Stimulated activated CD8-positive, alpha-beta memory T cell treated with anti-CD3 and anti-CD28 coated beads, Interleukin-4, amount 100 ng/mL, for 4 hours (primary cell): ENCODE data around the gene CLASRP.

Source experiments
- DNase-seq, 2 donors: peaks; one replicate each; pipeline ENCODE4 v3.0.0-alpha.2; 2020; ENCODE audit warnings: low read depth in 2 of 2, low spot score in 1 of 2

The CLASRP gene

DNA sequence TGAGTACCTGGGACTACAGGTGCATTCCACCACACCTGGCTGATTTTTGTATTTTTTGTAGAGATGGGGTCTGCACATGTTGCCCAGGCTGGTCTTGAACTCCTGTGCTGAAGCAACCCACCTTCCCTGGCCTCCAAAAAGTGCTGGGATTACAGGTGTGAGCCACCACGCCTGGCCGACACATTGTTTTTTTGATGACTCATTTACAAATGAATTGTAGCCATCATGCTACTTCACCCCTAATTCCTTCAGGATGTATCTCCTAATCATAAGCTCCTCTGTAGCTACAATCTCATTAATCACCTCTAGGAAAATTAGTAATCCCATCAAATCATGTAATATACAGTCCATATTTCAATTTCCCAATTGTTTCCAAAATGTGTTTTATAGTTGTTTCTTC, 19.7 kb upstream of the CLASRP start:
- no peak for DNase-seq

DNA sequence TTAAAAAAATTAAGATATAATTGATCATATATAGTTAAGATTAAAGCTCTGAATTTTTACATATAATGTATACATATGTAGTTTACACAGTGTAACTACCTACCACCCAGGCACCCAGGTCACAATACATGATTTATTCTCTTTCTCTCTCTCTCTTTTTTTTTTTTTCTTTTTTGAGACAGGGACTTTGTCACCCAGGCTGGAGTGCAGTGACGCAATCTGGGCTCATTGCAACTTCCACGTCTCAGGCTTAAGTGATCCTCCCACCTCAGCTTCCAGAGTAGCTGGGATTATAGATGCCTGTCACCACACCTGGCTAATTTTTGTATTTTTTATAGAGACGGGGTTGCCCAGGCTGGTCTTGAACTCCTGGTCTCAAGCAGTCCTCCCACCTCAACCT, 18.8 kb upstream of the CLASRP start:
- no peak for DNase-seq

DNA sequence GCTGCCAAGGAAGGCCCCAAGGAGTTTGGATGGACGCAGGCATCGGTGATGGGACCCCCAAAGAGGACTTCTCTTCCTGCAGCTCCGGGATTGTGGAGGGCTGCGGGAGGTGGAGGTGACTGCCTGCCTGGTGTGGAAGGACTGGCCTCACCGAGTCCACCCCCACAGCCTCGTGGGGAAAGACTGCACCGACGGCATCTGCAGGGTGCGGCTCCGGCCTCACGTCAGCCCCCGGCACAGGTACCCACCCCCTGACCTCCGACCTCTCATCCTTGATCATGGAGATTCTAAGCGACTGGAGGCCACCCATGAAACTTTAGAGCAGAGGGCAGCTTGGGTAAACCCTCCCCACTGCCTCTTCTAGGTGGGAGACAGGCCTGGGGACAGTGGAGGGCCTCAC, 16.9 kb upstream of the CLASRP start:
- no peak for DNase-seq

DNA sequence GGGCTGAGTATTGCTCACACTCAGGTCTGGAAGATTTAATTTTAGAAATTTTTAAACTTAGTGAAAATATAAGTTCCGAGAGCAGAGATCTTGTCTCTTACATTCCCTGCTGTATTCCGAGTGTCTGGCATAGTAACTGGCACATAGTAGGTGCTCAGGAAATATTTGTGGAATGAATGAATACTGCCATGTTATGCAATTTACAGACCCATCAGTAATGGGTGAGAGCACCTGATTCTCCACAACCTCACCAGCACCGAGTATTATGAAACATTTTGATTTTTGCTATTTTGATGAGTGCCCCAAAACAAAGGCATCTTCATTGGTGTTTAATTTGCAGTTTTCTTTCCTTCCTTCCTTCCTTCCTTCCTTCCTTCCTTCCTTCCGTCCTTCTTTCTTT, 15.8 kb upstream of the CLASRP start:
- no peak for DNase-seq

DNA sequence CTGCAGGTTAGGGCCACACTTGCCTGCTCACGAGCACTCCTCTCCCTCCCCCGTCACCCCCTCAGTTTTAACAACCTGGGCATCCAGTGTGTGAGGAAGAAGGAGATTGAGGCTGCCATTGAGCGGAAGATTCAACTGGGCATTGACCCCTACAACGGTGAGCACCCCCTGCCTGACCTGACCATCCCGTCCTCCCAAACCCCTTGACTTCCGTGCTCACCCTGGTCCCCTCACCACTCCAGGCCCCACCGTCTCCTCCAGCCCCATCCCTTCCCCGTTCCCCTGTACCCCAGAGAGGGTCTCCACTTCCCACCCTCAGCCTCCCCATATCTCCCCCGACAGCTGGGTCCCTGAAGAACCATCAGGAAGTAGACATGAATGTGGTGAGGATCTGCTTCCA, 13.6 kb upstream of the CLASRP start:
- DNase-seq = no peak

DNA sequence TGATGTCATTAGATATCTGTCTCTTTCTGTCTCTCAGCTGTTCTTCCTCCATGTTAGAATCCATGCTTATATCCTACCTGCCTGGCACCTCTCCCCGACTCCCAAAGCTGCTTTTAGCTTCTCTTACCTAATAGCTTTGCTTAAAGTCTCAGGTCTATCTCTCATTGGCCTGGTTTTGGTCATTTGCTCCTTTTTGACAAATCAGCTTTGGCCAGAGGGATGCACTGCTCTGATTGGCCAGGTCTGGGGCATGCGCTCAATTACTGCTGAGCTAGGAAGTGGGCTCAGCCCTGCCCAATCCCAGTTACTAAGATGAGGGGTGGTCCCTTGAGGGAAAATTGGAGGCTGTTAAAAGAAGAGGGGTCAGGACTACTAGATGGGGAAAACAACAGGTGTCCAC, 11.5 kb upstream of the CLASRP start:
- DNase-seq = no peak

DNA sequence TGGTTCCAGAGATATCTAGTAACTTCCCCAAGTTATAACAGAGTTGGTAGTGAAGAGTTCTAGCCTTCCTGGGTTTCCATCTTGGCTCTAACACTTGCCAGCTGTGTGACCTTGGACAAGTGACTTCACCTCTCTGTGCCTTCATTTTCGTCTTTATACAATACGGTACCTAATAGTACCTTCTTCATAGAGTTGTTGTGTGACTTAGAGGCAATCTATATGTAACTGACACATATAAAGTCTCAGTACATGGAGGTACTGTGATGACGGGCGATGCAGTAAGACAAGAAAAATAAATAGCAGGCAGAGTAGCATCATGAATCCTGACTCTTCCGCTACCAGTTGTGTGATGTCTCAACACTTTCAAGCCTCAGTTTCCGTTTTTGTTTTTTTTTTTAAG, 8.0 kb upstream of the CLASRP start:
- no peak for DNase-seq

DNA sequence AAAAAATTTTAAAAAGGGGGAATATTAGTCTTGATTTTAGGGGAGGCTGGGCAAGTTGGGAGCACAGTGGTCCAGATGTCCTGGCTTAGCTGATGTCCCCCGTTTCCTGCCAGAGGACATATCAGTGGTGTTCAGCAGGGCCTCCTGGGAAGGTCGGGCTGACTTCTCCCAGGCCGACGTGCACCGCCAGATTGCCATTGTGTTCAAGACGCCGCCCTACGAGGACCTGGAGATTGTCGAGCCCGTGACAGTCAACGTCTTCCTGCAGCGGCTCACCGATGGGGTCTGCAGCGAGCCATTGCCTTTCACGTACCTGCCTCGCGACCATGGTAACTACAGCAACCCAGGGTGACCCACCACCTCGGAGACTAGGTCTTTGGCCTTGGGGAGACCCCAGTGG, 6.4 kb upstream of the CLASRP start:
- DNase-seq = no peak

DNA sequence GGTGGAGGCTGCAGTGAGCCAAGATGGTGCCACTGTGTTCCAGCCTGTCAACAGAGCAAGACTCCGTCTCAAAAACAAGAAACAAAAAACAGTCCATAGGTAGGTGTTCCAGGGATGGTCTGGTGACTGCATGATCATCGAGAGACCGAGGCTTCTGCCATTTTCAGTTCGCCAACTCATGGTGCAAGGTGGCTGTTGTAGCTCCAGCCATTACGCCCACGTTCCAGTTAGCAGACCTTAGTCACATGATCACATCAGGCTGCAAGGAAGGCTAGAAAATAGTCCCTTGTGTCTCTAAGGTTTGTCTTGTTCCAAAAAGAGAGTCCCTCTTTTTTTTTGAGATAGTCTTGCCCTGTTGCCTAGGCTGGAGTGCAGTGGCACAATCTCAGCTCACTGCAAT, 3.1 kb upstream of the CLASRP start:
- DNase-seq = no peak

DNA sequence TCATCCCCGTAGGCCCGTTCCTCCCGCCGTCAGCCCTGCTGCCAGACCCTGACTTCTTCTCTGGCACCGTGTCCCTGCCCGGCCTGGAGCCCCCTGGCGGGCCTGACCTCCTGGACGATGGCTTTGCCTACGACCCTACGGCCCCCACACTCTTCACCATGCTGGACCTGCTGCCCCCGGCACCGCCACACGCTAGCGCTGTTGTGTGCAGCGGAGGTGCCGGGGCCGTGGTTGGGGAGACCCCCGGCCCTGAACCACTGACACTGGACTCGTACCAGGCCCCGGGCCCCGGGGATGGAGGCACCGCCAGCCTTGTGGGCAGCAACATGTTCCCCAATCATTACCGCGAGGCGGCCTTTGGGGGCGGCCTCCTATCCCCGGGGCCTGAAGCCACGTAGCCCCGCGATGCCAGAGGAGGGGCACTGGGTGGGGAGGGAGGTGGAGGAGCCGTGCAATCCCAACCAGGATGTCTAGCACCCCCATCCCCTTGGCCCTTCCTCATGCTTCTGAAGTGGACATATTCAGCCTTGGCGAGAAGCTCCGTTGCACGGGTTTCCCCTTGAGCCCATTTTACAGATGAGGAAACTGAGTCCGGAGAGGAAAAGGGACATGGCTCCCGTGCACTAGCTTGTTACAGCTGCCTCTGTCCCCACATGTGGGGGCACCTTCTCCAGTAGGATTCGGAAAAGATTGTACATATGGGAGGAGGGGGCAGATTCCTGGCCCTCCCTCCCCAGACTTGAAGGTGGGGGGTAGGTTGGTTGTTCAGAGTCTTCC, 1.3 kb upstream of the CLASRP start:
- no peak for DNase-seq

DNA sequence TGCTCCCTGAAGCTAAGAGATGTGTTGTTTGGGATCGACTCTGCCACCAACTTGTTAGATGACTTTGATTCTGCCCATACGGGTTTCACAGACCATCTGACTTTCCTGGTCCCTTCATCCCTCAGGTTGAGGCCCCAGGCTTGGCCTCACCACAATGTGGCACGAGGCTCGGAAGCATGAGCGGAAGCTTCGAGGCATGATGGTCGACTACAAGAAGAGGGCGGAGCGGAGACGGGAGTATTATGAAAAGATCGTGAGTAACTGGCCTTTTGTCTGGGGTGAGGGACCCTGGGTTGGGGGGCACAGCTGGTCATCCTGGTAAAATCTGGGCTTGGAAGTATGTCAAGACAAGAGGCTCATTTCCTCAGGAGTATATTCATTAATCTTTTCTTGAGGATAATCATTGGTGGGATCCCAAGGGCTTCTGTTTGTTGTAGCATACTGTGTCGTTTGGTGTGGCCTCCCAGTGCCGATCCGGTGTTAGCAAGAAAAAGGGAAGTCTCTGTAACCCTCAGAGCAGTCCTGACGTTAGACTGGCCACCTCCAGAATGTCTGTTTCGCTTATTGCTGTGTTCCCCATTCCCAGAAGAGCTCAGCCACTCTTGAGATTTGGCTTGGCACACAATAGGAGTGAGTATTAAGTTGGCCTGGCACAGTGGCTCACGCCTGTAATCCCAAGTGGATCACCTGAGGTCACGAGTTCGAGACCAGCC, 1.4 kb downstream of the CLASRP start:
- no peak for DNase-seq

DNA sequence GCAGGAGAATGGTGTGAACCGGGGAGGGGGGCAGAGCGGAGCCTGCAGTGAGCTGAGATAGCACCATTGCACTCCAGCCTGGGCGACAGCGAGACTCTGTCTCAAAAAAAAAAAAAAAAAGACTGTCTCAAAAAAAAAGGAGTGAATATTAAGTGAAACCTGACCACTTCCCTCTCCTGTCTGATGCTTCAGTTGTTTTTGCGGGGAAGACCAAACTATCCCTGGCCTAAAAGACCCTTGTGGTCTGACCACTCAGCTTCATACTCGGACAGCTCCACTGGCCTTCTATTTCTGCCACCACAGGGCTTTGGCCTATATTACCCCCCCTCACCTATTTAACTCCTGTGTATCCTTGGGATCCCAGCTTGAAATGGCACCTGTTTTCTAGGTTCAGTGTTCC, 2.3 kb downstream of the CLASRP start:
- no peak for DNase-seq

DNA sequence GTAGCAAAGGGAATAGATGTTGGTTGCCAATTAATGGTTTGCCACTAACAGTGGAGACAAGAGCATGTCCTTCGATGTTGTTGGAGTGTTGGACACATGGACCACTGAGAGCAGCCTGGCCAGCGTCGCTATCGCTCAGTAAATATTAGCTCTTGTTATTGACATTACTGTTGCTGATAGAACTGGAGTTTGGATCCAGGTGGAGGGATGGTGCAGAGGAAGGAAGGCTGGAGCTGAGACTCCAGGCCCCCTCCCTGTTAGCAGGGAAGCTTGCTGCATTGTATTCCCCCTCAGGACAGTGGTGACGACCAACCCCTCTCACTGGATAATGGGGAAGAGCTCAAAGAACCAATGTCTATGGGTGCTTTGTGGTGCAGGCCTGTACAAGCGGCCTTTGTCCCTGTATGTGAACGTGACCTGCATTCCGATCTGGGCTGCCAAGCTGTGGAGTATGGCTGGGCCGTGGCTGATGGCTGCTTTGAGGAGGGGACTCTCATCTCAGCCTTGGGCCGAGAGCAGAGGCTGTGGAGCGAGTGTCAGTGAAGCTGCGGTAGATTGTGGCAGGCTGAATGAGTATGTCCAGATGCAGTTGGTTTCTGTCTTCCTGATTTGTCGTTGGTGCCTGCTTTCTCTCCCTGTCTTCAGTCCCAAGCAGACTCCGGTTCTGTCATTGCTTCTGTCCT, 7.0 kb downstream of the CLASRP start:
- DNase-seq = no peak

DNA sequence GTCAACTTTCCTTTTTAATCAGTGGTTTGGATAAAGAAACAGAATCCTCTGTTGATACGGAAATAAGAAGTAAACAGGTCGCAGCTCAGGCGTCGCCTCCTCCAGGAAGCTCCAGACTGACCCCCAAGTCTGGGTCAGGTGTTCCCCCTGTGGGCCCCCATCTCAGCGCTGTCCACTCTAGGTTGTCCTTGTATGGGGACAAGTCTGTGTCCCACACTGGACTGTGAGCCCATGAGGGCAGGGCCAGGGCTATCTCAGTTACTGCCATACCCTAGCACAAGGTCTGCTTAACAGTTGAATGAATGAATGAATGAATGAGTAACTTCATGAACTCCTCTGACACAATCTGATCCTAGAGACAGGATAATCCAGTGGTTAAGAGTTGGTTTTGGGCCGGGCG, 7.5 kb downstream of the CLASRP start:
- no peak for DNase-seq

DNA sequence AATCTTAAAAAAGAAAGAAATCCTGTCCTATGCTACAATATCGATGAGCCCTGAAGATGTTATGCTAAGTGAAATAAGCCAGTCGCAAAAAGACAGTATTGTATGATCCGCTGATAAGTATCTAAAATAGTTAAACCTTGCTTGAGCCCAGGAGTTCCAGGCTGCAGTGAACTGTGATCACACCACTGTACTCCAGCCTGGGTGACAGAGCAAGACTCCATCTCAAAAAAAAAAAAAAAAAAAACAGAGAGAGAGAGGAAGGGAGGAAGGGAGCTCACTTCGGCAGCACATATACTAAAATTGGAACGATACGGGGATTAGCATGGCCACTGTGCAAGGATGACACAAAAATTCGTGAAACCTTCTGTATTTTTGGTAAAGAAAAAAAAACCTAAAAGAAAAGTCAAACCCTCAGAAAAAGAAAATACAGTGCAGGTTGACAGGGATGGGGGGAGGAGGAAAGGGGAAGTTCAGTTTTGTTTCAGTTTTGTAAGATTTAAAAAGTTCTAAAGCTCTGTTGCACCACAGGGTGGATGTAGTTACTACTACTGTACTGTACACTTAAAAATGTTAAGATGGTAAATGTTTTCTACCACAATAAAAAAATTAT, 8.4 kb downstream of the CLASRP start:
- DNase-seq = no peak

DNA sequence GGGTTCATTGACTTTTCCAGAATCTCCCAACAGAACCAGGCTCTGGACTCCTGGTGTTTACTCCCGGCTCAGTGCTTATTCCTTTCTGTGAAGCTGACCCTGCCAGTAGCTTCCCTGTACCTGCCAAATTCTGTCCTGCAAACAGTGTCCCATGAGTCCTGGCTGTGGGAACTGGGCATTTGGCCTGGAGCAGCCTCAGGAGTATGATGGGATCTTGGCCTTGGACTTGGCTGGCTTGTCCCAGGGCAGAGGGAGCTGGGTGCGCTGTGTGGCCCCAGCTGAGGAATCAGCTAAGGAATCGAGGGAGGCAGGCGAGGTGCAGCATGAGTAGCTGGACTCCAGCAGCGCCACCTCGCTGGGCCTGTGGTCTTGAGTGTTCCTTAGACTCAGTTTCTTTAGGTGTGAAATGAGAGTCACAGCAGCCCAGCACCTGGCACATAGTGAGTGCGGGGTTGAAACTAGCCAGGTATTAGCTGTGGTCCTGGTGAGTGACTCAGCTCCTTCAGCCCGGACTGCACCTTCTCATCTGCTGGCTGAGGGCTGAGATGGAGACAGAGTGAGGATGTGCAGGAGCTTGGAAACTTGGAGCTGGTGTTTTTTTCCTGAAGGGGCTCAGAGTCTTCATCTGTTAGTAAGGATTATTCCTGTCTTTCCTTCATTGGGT, 10.4 kb downstream of the CLASRP start:
- DNase-seq = no peak

DNA sequence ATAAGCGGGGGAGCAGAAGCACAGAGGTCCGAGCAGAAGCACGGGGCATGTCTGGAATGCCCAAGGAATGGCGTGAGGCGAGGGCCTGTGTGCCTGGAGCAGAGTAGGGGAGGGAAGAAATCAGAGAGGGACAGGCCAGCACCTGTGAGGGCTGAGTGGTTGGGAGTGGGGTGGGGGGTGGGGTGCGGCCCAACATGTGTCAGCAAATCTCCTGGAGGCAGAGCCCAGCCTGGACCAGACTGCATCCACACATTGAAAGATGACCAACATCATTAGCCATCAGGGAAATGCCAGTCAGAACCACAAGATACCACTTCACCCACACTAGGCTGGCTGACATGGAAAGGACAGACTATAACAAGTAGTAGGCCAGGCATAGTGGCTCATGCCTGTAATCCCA, 11.2 kb downstream of the CLASRP start:
- DNase-seq = no peak

DNA sequence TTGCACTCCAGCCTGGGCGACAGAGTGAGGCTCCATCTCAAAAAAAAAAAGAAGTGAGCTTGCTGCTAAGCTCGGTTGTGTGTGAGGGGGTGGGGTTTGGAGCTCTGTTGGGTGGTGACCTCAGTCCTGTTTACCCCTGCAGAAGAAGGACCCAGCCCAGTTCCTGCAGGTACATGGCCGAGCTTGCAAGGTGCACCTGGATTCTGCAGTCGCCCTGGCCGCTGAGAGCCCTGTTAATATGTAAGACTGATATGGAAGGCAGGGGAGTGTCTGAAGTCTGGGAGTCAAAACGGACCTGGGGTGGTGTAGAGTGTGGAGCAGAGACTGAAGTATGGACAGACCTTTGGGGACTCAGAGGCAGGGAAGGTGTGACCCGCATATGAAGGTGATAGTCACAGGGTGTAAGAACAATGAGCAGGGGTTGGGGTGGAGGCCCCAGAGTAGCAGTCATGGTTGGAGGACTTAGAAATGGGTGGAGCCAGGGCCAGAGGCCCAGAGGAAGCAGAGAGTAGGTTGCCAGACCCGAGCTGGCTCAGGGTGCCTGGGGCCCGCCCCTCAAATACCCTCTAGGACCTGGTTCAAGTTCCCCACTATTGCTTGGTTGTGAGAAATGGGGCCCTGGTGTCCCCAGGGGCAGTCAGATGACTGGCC, 13.2 kb downstream of the CLASRP start:
- DNase-seq = no peak

DNA sequence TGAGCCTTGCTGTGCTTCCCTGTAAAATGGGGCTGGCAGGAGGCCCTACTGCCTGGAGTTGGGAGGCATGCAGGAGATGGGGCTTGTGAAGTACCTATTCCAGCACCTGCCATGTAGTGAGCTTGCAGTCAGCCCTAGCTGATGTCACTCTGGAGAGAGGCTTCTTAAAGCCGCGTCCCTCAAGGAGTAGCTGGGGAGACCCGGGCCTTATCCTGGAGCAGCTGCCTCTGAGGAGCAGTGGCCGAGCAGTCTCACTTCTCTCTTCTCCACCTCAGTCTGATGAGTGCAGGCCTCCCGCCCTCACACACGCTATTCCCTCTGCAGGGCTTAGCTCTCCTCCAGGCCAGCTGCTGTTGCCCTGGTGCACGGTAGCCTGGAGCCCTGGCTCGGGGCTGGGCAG, 18.0 kb downstream of the CLASRP start:
- no peak for DNase-seq

DNA sequence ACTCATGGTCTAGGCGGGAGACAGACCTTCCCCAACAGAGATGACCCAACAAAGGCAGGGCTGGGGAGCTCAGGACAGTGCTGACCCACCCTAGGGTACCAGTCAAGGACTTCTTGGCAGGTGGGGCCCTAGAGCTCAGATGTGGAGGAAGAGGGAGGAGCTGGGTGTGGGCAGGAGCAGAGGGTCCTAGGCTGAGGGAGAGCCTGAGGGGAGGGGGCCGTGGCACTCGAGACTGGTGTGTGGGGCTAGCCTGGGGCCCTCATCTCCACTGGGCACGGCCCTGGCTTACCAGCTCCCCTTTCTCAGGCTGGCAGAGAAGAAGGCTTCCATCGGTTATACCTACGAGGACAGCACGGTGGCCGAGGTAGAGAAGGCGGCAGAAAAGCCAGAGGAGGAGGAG, 18.6 kb downstream of the CLASRP start:
- no peak for DNase-seq

DNA sequence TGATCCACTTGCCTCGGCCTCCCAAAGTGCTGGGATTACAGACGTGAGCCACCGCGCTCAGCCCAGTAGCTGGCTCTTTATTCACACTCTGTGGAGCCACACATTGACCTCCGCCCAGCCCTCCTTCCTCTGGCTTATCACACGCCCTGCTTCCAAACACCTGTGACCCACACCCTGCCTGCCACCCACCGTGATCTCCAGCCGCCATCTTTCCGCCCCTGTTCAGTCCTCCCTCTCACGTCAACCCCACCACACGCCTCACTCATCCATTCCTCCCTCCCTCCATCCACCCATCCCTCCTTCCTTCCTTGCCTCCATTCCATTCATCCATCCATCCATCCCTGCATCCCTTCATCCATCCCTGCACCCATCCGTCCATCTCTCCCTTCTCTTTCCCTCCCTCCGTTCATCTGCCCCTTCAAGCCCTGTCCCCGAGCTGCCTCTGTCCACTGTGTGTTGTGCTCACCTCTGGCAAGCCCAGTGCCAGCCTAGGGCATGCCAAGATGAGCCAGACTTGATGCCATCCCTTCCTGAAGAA, 19.8 kb downstream of the CLASRP start:
- DNase-seq = no peak
